Astrocyte of the cerebellum (primary cell): Measurements from ENCODE around the gene ICAM5.

ENCODE experiments used
- DNase-seq: peaks from one replicate; pipeline ENCODE4 v3.0.0-alpha.2; 2011; ENCODE audit warnings: low read depth
- H3K4me3 ChIP-seq: 2 replicates; pipeline ENCODE4 v1.5.1; 2011; ENCODE audit warnings: mild to moderate bottlenecking, low read depth, low read length, moderate library complexity
- CTCF ChIP-seq: IDR thresholded peaks from 2 replicates; pipeline ENCODE4 v1.5.1; 2012; ENCODE audit warnings: low read length, low read depth, moderate library complexity, mild to moderate bottlenecking; ENCODE audit errors: missing control alignments
- in situ Hi-C: cut with HindIII; loops from 2 replicates; pipeline ENCODE4 v1.10.0; 2017; ENCODE audit warnings: low sequenced_read_pairs

Gene ICAM5

DNA sequence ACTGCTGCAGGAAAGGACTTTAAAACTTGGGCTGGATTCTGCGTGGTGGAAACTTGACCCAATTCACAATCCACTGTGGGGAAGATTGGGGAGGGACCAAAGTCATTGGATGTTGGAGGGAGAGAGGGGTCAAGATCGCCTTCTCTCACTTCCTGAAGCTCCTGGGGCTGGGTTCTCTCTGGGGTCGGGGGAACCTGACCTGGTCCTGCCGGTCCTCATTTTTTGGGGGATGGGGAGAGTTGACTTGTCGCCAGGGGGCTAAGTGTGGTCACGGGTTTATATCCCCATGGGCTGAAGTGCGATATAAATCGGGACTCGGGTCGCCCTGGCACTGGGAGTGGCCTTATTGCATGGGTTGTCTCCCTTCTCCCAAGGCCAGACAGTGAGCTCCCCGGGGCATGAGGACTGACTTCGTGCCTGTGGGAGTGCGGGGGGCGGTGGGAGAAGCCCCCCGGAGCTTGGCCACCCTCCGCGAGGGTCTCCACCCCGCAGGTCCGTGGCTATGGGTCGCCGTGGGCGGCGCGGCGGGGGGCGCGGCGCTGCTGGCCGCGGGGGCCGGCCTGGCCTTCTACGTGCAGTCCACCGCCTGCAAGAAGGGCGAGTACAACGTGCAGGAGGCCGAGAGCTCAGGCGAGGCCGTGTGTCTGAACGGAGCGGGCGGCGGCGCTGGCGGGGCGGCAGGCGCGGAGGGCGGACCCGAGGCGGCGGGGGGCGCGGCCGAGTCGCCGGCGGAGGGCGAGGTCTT, 6.3 kb downstream of the ICAM5 start:
- no peak overlapping the region for H3K4me3 ChIP-seq
- TF ChIP-seq CTCF: no peak
- in situ Hi-C loops: no loop called here
- DNase-seq: no peak

- DNase-seq: no peak
- TF ChIP-seq CTCF: no peak
- no peak overlapping the region for H3K4me3 ChIP-seq
- in situ Hi-C loops: no loop called here
Measured at GRCh38 chr19:10299545-10300458, 10.1 kb downstream of the ICAM5 start.

GRCh38 chr19:10305139-10305806, 15.5 kb downstream of the ICAM5 start:
- no peak for DNase-seq
- H3K4me3 ChIP-seq: no peak overlapping the region
- in situ Hi-C loops: no loop called here
- no peak for TF ChIP-seq CTCF

DNA sequence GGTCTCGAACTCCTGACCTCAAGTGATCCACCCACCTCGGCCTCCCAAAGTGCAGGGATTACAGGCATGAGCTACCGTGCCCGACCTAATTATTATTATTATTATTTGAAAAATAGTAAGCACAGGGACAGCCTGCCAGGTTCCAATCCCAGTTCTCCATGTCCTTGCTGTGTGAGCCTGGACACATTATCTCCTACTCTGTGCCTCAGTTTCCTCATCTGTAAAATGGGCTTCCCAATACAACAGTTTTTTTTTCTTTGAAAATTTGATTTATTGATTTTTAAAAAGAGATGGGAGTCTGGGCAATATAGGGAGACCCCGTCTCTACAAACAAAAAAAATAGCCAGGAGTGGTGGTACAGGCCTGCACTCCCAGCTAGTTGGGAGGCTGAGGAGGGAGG, 16.6 kb downstream of the ICAM5 start:
- no peak for DNase-seq
- TF ChIP-seq CTCF: no peak
- no peak overlapping the region for H3K4me3 ChIP-seq
- in situ Hi-C loops: no loop called here

DNA sequence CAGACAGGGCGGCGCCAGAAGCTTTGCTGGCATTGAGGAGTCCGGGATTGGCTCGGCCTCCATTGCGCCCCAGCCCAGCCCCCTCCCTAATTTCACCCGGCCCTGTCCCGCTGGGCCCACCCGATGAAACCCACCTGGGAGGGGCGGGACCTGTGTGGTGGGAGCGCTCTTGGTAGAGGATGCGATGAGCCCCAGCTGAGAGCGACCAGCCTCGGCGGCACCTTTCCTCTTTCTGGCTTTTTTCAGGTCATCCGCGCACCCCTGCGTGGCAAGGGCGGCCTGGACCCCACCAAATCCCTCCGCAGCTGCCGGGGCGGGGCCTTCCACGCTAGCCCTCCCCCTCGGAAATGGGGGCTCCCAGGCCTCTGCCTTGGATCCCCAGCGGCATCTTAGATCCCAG, 19.7 kb downstream of the ICAM5 start, which contains the start of gene ZGLP1:
Gene ZGLP1 (minus strand): TSS at position 393 of the 400 bp plus-strand sequence.
- in situ Hi-C loops: no loop called here
- H3K4me3 ChIP-seq: no peak within 1 kb of the TSS
- no peak for DNase-seq
- TF ChIP-seq CTCF: no peak
